NCI-H345 (cell line): ENCODE data around the gene SERBP1.
"Not testable (repeated sequence)": the region's sequence is repeated elsewhere in the genome, so short reads cannot be mapped to it uniquely, and the experiment has no call there.

ENCODE experiments used
- DNase-seq: peaks from one replicate; lab custom pipeline; 2025; lab: John Stamatoyannopoulos, UW

The SERBP1 gene

DNA sequence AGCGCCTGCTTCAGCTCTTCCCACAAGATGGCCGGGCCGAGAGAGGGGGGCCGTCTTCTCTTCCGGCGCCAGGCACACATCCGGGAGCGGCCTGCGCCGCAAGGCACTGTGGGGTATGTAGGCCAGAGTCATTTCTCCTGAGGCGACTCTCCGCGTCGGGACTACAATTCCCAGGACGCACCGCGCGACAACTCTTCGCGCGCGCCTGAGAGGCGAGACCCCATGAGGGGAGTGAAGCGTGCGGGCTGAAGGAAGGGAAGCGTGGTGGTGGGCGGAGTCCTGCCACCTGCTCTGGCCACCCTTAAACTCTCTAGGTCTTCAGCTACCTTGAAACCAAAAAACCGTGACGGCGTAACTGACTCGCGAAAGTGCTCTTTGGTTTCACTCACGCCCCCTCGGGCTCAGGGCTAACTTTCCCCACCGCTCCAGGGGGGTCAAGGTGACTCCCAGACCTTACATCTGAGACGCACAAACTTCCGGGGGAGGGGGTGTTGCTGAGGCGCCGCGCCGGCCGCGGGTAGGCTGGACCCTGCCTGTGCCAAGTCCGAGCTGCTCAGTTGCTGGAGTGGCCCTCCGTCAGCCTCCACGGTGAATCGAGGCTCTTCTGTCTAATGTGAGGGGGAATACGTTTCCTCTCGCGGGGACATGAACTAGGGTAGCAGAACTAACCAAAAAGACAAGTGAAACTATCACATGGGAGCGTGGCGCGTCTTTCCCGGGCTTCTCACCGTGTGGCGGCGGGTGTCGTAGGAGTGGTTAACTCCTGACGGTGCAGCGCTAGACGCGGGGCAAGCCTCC is at the start of gene SERBP1:
Gene SERBP1, minus strand, starts transcription at position 45 of the 798 bp plus-strand sequence. CDS start 102 bp downstream, outside the sequence.
- DNase-seq = peak; percentile 99

DNA sequence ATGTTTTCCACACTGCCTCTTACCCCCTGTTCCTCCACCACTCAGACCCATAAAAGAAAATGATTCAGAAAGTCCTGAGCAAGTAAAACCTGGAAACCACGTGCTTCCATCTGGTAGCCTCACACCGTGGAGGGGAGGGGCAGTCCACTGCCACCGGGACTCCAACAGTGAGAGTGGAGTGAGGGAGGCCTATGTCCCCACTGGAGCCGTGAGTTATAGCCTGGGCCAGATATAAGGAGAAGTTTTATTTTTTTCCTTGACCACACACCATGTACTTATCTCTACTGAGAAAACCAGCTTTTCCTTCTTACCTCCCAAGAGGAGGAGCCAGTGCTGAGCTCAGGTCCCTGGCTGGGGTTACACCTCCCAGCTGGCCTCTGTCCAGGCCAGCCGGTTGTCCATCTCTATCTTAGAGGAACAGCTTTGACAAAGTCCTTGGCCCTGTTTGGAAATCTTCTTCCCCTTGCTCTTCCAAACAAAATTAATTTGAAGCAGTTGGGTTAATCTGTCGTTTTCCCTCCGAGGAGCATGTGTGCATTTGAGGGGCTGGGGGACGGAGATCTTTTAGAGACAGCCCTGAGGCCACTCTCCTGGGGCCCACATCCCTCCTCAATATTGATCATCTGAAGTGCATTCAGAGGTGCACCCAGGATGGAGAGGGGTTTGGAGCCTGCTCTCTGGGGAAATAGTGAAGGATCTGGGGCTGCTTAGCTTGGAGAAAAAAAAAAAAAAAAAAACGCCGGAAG is 49.1 kb upstream of the SERBP1 start:
- no peak for DNase-seq

DNA sequence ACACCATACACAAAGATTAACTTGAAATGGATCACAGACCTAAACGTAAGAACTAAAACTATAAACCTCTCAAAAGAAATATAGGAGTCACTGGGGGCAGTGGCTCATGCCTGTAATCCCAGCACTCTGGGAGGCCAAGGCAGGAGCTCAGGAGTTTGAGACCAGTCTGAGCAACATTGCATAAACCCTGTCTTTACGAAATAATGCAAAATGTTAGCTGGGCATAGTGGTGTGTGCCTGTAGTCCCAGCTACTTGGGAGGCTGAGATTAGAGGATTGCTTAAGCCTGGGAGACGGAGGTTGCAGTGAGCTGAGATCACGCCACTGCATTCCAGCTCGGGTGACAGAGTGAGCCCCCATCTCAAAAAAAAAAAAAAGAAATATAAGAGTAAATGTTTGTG is 46.7 kb upstream of the SERBP1 start:
- no peak for DNase-seq

DNA sequence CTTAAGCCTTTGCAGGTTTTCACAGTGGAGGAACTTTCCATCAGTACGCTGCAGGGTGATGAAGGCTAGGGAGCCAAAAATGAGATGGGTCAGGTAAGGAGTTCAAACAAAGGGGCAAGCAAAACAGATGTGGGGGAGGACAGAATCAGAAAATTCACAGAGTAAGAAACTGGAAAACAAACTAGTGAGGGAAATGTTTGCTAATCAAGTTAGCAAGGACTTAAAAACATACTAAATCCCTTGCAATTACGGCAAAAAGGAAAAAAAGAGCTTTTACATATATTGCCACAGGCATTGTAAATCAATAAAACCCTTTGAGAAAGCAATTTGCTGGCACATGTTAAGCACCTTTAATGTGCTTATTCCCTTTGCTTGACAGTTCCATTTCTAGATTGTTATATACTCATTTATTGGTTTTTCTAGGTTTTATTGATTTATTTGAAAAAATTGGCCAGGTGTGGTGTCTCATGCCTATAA is 45.8 kb upstream of the SERBP1 start:
- DNase-seq = no peak

DNA sequence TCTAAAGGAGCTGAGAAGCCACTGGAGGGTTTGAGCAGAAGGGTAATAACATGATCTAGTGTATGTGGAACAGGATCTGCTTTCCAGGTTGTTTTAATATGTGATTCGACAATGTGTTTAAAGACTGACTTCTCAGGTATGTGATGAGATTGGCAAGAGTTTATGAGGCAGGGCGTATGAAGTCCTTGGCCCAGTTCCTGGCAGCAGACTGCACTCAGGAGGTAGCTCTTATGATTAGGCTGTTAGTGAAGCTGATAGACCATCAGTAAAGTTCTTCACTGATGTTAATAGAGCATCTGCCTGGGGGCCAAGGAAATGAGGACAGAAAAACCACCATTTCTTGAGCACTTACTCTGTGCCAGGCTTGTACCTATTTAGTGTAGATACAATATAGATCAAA is 41.9 kb upstream of the SERBP1 start:
- no peak for DNase-seq

DNA sequence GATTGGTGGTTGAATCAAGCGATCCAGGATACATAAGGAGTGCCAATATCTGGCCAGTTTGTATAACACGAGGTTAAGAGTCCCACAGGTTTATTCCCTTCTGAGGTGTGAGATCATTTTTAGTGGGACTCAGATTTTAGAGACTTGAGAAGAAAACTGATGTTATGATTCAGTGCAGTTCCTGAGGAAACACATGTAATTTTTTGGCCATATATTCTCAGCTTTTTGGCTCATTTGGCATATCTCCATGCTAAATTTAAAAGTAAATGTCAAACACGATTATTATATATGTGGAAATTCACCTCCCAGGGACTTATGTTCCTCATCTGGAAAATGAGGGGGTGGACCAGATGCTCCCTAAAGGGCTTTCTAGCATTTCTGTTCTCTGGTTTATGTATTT is 39.2 kb upstream of the SERBP1 start:
- no peak for DNase-seq

DNA sequence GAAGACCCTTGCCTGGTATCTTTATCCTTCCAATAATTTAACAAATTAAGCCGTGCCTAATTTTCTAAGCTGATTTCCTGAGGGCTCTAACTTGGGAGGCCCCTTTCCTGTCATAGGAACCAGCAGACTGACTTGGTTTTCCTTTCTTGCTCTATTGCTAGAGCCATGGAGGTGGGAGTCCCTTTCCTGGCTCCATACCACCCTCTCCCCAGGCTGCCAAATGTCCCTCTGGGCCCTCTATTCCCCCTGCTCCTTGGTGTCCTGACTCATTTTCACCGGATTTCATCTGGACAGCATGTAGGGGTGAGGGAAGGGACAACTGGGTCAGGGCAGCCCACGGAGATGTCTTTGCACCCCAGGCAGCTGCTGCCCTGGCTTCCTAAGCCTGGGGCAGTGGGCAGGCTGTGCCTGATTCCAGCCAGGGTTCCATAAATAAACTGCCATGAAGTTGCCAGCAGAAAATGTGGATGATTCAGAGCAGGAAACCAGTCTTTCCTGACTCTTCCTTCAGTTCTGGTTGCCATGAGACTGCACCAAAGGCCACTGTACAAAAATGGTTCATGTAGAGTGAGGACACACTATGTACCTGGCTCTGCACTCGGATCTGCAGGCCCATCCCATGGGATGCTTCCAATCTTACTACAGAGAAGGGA is 38.0 kb upstream of the SERBP1 start:
- DNase-seq = no peak

DNA sequence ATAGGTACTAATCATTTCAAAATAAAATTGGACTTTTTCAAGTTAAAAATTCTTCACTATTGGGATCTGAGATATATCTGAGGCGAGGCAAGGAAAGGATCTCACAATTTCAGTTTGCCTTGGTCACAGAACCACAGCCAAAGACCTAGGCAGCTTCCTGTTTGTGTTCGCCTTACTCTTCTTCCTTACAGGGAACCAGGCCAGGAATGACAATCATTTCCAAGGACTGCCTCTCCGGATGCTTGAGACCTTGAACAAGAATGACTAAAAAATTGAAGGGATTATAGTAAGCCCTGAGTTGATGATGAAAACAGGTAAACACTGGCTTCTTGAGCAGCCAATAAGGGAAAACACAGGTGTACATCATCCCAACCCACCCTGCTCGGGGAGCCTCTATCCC is 35.2 kb upstream of the SERBP1 start:
- no peak for DNase-seq

DNA sequence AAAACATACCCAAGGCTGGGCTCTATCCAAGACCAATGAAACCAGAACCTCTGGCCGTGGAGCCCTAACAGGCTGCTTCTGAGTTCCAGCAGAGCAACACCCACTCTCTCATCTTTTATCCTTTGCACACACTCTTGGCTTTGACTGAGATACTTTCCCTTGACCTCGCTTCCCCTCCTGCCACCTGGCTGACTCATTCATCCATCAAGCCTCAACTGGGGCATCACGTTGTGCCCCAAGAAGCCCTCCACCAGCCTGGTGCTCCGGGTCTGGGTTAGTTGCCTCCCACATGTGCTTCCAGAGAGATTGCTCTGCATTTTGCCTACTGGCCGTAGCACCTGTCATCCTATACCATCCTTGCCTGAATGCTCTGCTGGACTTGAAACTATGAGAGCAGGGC is 34.5 kb upstream of the SERBP1 start:
- DNase-seq = peak; percentile 11

DNA sequence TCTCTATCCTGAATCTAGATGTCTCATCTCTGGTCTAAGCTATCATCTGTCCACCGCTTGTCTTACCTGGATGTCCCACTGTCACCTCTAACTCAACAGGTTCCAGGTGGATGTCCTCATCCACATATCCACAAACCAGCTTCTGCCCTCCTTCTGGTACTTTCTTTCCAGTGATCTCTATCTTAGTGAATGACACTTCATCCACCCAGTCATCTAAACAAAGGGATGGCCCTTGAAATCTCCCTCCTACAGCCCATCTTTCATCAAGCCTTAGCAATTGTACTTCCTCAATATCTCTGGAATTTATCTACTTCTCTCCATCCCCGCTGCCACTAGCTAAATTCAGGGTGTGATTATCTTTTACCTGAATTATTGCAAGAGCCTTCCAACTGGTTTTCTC is 33.9 kb upstream of the SERBP1 start:
- DNase-seq = peak; percentile 52

DNA sequence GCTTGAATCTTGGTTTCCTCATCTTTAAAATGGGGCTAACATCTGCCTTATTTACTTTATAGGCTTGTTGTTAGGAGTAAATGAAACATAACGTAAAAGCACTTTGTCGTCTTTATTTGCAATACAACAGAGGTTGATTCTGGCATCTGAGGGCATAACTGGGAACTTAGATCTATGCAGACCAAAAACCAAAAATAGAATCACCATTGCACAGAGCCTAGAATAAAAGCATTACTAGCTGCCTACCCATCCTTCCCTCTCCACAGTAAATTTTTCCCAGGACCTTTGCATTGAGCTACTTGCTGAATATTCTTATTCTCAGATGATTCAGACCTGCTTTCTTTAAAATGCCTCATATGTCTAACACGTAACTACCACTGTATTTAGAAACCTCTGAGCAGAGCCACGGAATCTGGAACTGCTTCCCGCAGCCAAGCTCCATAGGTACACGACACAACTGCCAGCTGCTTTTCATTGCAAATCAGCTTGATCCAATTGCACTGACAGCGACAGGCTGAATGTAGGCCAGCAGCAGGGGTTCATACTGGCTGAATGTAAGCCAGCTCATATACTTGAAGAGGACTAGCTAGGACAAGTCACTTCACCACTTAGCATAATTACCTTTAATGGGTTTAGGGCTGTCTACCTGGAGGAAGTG is 33.2 kb upstream of the SERBP1 start:
- peak; percentile 96 for DNase-seq

DNA sequence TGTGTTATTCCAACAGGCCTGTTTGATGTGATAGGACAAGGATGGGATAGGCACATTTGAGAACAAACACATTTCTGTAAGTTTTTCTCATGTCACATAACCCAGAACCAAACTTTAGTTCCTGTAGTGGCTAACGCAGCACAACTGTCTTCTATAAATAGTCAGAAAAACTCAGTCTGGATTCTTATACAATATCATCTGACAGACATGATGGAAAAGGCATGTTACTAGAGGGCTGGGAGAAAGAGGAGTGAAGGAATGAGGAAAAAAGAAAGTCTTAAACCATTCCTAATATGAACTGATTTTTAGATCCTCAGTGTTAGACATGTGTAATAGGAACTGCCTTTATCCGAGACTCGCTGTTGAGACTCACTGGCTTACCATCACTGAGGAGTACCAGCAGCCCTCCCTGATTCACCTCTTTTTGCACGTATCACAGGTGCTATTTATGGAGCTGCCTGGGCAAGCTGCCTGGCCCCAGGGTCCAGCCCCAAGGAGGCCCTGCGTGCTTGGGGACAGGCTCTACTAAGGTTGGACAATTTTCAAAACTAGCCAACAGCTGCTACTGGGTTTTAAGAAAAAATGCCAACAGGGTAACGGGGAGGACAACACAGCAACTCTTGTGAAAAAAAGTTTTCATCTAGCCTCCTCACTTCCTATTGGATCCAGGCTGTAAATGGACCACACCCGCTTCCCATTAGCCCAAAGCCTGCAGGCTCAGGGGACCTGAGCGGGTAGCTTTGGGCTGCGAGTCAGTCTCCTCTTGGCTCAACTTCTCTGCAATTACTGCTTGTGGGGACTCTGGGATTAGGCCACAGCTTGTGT is 30.7 kb upstream of the SERBP1 start:
- no peak for DNase-seq

DNA sequence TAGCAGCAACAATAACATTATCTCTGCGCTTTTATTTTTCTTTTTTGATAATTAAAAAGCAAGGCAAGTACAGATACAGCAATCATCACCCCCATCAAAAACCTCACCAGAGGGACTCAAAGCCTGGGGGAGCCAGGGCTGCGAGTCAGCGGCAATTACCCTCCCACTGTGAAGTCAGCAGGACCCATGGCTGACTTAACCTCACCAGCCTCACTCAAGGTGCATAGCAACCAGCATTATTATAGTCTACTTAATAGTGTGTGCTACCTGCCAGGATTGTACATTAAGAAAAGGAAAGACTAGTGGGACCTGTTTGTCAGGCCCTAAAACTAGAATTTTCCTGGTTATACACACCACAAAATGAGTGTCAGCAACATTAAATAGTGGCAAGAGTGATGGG is 28.9 kb upstream of the SERBP1 start:
- DNase-seq = peak; percentile 72

DNA sequence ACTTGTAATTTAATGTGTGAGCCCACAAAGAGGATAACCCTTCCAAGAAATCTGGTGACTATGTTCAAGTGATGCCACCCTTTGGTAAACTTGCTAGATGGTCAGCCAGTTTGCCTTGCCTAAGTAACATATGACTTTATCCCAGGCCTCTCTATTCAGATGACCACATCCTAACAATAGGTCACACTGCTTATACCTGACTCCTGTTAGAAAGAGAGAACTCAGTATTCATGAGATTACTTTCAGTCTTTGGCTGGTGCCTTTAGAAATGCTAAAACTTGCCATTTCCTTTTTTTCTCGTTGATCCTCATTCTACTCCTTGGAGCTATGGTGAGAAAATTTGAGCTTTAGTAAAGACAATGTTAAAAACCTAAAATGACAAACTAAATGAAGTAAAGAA is 28.5 kb upstream of the SERBP1 start:
- DNase-seq = no peak

DNA sequence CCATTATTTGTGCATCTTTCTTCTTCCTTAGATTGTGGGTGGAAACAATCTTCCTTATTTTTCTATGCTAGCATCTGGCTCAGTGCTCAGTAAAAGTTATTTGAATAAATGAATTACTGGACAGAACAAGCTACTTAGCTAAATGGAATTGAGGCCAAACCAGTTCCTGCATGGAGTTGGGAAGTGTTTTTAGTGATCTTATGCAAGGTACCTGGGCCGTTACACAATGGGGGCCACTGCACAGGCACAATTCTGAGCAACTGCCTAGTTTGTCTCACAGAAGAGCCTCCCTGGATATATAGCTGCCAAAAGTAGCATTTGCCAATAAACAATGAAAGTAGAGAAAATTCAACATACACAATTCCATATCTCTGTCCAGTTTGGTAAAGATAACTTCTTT is 27.0 kb upstream of the SERBP1 start:
- DNase-seq = no peak

DNA sequence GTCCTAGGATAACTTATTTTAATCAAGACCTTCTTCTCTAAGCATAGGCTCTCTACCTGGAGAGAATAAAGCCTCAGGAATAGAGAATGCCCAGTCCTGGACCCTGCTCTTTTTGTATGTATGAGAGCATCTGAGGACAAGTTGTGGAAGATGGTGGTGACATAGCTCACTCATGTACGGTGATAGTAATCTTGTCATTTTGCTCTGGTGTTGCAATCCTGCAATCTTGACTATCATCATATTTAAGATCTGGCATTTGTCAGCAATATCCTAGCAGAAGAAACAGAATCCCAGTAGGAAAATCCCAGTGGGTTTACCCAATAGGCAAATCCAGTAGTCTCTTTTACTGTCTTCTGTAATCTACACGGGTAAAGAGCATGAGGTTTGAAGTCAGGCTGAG is 21.6 kb upstream of the SERBP1 start:
- DNase-seq = no peak

DNA sequence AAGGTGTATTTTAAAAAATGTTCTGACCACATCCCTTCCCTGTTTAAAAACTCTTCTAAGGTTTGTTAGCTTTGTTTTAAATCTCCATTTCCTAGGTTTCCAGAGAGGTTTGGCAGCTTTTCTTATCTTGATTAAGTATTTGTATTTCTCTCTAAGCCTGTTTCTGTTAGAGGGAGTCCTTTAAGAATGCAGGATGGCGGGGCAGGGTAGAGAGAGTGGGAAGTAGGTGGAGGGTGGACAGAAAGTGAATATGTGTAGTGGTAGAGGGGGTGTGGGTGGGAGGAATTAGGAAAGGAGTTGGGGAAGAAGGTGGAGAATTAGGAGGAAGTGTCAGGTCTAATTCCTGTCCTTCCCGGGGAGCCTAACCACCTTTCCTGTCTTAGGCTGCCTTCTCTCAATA is 21.2 kb upstream of the SERBP1 start:
- DNase-seq = no peak

DNA sequence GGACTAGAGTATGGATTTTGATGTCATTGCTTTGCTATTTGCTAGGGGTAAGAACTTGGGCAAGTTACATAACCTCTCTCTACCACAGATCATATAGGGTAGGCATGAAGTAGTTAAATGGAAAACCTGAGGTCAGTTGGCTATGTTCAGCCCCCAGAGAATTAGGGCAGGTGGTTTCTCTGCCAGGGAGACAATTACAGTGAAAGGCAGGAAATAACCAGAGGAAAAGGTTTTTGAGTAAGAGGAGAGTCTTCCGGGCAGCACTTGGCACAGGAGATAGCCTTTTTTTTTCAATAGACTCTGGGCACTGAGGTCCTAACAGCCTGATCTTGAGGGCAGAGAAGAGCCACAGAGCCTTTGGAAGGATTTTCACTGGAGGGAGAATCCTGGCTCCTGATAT is 16.7 kb upstream of the SERBP1 start:
- no peak for DNase-seq

DNA sequence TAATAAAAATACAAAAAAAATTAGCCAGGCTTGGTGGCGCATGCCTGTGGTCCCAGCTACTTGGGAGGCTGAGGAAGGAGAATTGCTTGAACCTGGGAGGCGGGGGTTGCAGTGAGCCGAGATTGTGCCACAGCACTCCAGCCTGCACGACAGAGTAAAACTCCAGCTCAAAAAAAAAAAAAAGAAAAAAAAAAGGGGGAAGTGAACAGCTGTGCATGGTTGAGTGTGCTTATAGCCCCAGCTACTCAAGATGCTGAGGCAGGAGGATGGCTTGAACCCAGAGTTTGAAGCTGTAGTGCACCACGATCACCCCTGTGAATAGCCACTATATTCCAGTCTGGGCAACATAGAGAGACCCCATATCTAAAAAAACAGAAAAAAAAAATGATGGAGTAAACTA is 15.8 kb upstream of the SERBP1 start:
- DNase-seq = not testable (repeated sequence)

DNA sequence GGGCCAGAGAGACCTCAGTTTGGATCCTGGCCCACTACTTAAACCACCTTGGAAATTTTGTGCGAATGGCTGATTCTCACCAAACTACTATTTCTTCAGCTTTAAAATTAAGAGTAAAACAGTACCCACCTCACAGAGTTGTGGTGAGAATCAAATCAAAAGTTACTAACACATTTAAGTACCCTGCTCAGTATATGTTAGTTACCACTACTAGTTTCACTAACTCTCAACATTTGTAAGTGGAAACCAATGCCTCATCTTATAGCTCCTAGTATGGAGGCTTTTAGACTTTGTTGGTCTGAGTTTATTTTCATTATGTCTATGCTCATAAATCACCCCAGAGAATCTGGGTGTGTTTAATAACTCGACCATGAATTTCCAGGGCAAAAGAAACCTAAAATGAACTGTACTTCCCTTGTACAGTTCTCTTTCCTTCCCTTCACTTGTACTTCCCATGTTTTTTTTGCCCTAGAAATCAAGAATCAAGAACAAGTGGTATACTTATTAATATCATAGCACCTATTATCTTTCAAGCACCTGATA is 11.6 kb upstream of the SERBP1 start:
- no peak for DNase-seq

DNA sequence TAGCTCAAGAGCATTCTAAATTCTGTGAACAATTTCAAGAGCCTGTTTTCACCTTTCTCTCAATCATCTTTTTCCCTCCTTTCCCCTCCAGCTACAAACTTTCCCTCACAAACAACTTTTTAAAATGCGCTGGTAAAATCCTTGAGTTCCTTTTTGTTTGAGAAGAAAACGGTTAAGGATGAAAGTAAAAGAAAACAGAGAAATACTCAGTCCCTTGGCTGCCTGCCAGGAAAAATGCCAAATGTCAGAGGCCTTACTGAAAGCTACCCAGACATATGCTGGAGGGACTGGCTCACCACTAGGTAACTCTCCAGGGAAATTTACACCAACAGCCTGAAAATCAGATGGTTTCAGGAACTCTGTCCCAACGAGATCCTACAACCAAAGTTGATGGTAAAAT is 11.0 kb upstream of the SERBP1 start:
- DNase-seq = no peak
